Ovary (tissue), 3 donors: ENCODE data around the gene KCNMA1.

Experiments
- EP300 ChIP-seq: sonication (generic); formaldehyde crosslinking; IDR thresholded peaks from one replicate; pipeline ENCODE4 v1.6.1; 2017; ENCODE audit warnings: antibody characterized with exemption
- TF ChIP-seq, protein P1 (sequence below), 3 donors: fragments of 450-650 bp in 2 of 3; fragments of 200-600 bp in 1 of 3; IDR thresholded peaks; one replicate each; pipeline versions ENCODE4 v1.5.1 to v1.8.0; 2016 to 2022; ENCODE audit warnings: antibody characterized with exemption in 3 of 3, mild to moderate bottlenecking in 1 of 3
- donor health status: DM: no; HTN: no; CAD: no.

DNA sequence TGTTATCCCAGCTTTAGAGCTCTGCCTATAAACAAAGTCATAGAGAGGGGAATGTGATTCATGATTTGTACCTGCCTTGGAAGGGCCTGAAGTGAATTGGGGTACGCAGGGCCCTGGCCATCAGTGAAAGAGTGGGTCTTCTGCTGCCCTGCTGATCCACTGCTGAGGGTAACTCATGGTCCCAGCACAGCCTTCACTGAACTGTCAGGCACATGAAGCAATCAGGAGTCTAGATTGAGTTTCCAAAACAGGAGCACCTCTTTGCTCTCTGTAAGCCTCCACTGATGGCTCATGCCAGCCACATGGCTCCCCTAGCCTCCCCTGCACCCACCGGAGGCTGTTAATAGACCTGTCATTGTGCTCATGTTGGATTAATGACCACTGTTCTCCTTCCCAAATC is 217.6 kb downstream of the KCNMA1 start:
- TF ChIP-seq, protein P1, sequence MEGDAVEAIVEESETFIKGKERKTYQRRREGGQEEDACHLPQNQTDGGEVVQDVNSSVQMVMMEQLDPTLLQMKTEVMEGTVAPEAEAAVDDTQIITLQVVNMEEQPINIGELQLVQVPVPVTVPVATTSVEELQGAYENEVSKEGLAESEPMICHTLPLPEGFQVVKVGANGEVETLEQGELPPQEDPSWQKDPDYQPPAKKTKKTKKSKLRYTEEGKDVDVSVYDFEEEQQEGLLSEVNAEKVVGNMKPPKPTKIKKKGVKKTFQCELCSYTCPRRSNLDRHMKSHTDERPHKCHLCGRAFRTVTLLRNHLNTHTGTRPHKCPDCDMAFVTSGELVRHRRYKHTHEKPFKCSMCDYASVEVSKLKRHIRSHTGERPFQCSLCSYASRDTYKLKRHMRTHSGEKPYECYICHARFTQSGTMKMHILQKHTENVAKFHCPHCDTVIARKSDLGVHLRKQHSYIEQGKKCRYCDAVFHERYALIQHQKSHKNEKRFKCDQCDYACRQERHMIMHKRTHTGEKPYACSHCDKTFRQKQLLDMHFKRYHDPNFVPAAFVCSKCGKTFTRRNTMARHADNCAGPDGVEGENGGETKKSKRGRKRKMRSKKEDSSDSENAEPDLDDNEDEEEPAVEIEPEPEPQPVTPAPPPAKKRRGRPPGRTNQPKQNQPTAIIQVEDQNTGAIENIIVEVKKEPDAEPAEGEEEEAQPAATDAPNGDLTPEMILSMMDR (IDR thresholded peaks at IDR 0.05): no peak
- TF ChIP-seq EP300: no peak
